ENCODE results near the gene DCAF4.

The DCAF4 gene

GRCh38 chr14:72894623-72895378, 31.5 kb upstream of the DCAF4 start:
- DNase-seq (ENCODE audit: low read depth in 2 of 2): no peak

DNA sequence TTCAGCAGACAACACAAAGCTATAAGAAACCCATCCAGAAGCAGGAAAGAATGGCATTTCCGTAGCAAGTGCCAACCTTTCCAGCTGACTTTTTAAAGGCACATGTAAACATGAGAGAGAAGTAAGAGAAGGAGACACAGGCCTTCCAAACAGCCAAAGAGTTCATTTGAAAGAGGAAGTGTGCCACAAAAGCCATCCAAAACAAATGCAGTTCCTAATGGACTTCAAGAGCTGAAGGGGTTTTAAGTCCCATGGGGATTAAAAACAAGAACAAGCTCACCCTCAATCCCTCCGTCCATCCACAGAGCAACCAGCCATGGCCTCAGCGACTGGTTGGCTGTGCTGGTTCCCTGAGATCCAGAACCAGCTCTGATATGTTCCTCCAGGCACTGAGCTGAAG, 27.8 kb upstream of the DCAF4 start:
- DNase-seq (ENCODE audit: low read depth in 2 of 2): no peak

- no peak for DNase-seq (ENCODE audit: low read depth in 2 of 2)
Observed at GRCh38 chr14:72901361-72901760, 24.9 kb upstream of the DCAF4 start.

- DNase-seq (ENCODE audit: low read depth in 2 of 2): no peak
Observed at GRCh38 chr14:72902801-72903530, 23.3 kb upstream of the DCAF4 start.

- DNase-seq (ENCODE audit: low read depth in 2 of 2): no peak
Observed at GRCh38 chr14:72903716-72904115, 22.5 kb upstream of the DCAF4 start.

- no peak for DNase-seq (ENCODE audit: low read depth in 2 of 2)
Observed at GRCh38 chr14:72904218-72904617, 22.0 kb upstream of the DCAF4 start.

DNA sequence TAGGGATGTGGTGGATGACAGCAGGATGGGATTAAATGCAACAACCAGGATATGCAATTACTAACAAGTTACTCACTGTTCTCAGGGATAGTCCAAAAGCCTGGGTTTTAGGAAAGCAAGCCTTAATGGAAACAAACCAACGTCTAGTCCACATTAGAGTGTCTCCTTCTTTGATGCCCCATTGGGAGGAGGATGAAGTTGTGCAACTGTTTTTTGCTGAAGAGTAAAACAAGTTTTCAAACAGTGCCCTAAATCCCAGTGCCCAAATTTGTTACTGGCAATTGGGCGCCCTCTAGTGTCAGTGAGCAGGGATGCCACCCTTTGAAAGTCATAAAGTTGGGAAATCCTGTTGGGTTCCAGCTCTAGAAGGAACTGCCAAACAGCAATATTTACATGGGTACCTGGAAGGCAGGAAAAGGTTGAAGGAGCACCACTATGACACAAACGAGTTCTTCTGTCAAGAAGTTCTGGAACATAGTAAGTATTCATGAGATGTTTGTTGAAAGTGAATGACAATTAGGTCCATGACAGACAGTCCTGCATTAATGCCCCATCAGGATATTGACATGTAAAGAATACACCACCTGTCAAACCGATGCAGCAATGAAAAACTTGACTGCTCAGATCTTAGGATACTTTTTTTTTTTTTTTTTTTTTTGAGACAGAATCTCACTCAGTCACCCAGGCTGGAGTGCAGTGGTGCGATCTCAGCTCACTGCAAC, 21.3 kb upstream of the DCAF4 start:
- peak; percentile 38 to 47 for DNase-seq (ENCODE audit: low read depth in 2 of 2)

DNA sequence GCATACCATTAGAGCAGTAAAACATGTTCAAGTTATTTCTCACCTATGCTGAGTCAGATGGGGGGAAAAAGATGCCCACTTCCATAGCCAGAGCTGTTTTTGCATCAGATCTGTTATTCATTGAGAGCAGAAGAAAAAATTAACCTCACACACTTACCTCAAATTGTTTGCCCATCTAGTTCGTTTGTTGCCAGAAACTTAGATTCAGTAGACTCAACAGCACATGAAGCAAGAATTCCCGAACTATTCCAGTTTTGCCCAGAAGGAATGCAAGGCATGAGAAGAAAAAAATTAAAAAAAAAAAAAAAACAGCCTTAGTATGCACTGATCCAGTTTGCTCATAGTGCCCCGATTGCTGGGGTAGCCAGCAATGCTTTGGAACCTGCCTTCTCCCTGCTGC, 19.9 kb upstream of the DCAF4 start:
- no peak for DNase-seq (ENCODE audit: low read depth in 2 of 2)

DNA sequence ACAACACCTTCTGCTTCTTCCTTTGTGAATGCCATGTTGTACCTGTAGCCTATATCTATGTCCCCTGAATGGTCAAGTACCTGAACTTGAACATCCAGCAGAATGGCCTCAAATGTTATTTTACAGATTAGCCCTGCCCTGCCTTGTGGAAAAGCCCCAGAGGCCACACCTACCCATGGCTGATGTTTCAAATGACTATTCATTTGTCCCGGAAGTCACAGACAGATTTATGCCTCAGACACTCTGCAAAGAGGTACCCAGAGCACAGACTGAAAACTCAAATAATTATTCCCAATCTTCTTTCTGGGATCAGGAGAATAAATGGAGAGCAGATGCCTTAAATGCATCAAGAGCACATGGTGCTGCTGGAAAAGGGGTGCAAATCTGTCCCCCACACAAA, 19.4 kb upstream of the DCAF4 start:
- DNase-seq (ENCODE audit: low read depth in 2 of 2): no peak

DNA sequence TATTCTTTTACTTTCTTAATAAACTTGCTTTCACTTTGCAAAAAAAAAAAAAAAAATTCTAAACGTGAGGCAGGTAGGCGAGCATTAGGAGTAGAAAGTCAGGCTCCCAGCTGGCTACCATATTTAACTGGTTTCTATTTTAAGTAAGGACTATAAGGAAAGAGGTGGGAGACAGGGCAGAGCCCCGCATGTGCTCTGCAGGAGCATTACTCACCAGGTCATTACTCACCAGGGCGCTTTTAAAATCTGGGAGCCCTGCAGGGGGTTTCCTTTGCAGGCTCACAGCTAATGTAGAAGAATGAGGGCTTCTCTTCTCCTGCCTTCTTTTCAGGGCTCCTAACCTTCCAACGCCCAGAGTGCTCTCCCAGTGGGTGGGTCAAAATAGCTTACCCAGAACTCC, 18.4 kb upstream of the DCAF4 start:
- DNase-seq (ENCODE audit: low read depth in 2 of 2): no peak

DNA sequence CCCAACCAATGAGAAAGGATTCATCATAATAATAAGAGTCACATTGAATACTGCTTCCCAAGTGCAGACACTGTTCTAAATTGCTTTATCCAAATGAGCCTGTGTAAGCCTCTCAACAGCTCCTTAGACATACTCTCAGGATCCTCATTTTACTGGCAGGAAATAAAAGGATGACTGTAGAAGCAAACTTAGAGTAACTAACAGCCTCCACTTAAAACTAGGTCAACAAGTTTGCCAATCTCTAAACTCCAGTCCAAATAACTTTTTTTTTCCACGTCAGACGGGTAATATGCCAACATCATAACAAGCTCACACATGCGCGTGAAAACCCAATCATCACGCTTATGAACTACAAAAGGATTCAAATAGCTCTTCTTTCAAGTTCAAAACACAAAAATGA, 17.1 kb upstream of the DCAF4 start:
- DNase-seq (ENCODE audit: low read depth in 2 of 2): no peak

DNA sequence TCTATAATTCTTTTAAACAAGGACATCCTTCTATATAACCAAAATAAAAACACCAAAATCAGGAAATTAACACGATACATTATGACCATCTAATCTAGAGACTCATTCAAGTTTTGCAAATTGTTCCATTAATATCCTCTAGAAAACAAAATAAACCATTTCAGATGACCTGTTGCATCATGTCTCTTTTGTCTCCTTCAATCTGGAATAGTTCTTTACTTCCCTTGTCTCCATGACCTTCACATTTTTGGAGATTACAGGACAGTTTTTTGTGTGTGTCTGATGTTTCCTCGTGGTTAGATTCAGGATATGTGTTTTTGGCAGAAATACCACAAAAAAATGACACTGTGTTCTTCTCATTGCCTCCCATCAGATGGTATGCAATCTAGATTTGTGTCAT, 12.5 kb upstream of the DCAF4 start:
- DNase-seq (ENCODE audit: low read depth in 2 of 2): no peak

- DNase-seq (ENCODE audit: low read depth in 2 of 2): no peak
Observed at GRCh38 chr14:72916174-72916573, 10.1 kb upstream of the DCAF4 start.

DNA sequence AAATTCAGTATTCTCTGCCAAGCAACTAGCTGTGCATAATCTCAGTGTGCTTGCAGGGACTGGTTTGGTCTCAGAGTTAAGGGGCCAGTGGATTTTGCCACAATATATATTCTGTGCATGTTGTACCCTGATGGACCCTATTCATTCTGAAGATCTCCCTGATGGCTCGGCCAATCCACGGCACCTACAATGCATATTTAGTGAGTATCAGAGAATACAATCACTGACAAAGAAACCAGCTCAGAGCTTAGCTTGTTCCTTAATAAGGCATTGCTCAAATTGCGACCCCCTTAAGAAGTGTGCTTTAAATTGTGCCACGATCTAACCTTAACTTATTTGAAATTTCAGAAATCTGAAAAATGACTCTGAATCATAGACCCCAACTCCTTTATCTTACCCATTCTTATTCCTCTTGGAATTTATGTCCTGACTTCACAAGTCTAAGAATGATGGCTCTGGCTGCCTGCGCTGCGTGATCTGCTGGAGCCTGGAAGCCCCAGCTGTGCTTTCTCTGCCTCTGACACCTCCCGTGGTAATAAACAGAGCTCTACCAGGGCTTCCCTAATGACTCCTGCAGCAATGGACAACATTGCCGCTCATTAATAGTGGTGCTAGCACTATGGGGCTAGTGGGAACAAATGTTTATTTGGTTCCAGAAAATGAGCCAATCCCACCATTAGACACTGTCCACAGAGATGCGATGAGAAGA, 9.0 kb upstream of the DCAF4 start:
- DNase-seq (ENCODE audit: low read depth in 2 of 2): no peak

DNA sequence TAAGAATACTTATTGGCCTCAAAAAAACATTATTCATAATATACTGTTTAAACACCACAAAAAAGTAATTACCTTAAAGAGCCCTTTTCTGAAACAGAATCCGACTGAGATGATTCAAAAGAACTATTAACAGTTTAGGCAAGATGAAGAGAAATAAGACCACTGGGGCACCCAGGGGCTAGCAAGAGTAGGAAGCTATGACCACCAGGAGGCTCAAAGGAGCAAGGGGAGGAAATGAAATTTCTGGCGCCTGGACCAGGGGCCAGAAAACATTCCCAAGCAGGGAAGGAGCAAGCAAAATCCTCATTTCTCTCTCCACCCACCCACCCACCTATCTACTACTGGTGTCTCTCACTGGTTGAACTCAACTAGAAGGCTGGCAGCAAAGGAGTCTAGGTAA, 6.3 kb upstream of the DCAF4 start:
- no peak for DNase-seq (ENCODE audit: low read depth in 2 of 2)

- no peak for DNase-seq (ENCODE audit: low read depth in 2 of 2)
Observed at GRCh38 chr14:72921396-72921795, 4.9 kb upstream of the DCAF4 start.

DNA sequence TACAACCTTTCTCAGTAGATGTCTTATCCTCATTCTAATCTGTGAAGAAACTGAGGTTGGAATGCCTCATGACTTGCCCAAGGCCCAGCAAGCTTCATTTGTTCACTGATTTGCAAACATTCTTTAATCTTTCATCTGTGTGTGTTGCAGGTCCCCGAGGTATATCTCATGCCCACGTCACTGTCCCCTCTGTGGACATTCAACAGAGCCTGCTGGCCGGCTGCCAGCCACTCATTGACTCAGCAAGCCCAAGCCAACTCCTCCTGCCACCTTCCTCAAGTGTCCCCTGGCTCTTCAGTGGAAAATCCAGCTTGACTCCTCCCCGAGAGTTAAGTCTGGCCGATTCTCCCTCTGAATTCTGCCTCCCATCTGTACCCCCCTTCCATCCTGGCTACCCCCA, 1.9 kb upstream of the DCAF4 start:
- DNase-seq (ENCODE audit: low read depth in 2 of 2): no peak

DNA sequence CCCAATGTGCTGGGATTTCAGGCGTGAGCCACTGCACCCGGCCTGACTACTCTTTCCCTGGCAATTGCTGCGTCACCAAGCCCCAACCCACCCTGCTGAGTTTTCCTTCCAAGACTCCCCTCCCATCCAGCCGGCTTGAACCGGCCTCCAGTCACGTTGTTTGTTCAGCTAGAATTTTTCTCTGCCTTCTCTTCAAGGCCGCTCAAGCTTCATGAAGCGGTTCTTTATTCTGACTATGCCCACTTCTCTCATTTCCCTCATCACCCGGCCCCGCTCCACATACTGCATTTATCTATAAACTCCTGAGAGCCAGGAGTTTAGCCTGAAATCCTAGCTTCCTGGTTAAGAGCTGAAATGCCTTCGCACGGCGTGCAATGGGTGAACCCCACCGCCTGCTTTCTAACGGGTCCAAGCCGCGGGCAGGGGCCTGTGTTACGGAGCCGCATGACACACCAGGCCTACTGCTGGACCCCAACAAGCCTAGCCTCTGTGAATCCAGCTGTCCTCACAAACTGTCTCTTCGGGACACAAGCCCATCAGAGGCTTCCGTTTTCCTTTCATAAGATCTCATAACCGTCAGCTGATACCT, 999 bp upstream of the DCAF4 start:
- DNase-seq (ENCODE audit: low read depth in 2 of 2): no peak

GRCh38 chr14:72925815-72926291, 411 bp upstream of the DCAF4 start:
- no peak for DNase-seq (ENCODE audit: low read depth in 2 of 2)

DNA sequence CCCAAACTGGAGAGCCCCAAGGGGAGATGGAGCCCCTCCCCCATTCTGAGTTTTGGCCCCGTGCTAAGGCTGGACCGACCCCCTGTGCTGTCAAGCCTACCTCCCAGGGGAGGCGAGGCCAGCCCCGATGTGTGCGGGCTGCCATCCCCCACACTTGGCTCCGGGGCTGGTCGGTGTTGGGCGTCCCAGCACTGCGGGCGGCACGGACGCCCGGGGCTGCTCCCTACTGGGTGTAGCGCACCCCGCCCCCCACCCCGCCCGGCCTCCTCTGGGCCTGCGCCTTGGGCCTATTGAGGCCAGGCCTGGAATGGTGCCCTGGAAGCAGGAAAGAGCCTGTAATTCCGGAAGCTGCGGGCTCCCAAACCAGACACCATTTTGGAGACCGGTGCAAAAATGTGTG, 2.6 kb downstream of the DCAF4 start:
- DNase-seq (ENCODE audit: low read depth in 2 of 2): no peak

- DNase-seq (ENCODE audit: low read depth in 2 of 2): no peak
Observed at GRCh38 chr14:72929316-72930080, 3.2 kb downstream of the DCAF4 start.
